Endodermal cell (in vitro differentiated cells): ENCODE measurements around the gene C5orf22. TPM values are rescaled to one million over a fixed set of nuclear protein-coding genes. Genes with fewer than 3 reads are reported as not detected.

Source experiments
- DNase-seq: peaks from one replicate; pipeline ENCODE4 v3.0.0-alpha.2; 2017
- H3K27ac ChIP-seq: 2 replicates; pipeline ENCODE4 v1.5.1; 2013; ENCODE audit warnings: mild to moderate bottlenecking, low read depth, low read length, moderate library complexity
- H3K27me3 ChIP-seq: 2 replicates; pipeline ENCODE4 v1.6.1; 2013; ENCODE audit warnings: mild to moderate bottlenecking, low read length, moderate library complexity; ENCODE audit not compliant: insufficient read depth, control insufficient read depth, poor library complexity, severe bottlenecking
- H3K36me3 ChIP-seq: 2 replicates; pipeline ENCODE4 v1.7.0; 2013; ENCODE audit warnings: mild to moderate bottlenecking, low read length, moderate library complexity; ENCODE audit not compliant: control insufficient read depth, insufficient read depth
- H3K4me1 ChIP-seq: one replicate; pipeline ENCODE4 v1.7.0; 2013; ENCODE audit warnings: low read length; ENCODE audit not compliant: control insufficient read depth, insufficient read depth
- H3K4me3 ChIP-seq: 2 replicates; pipeline ENCODE4 v1.5.1; 2013; ENCODE audit warnings: mild to moderate bottlenecking, low read length, moderate library complexity
- H3K9ac ChIP-seq: 2 replicates; pipeline ENCODE4 v1.6.1; 2013; ENCODE audit warnings: mild to moderate bottlenecking, low read length, moderate library complexity; ENCODE audit not compliant: poor library complexity, severe bottlenecking; ENCODE audit errors: extremely low read depth
- H3K9me3 ChIP-seq: 2 replicates; pipeline ENCODE4 v1.6.1; 2013; ENCODE audit warnings: mild to moderate bottlenecking, low read length, moderate library complexity; ENCODE audit not compliant: control insufficient read depth
- H3K27ac Mint-ChIP-seq: 2 replicates; pipeline ENCODE4 v1.8.0; 2020; ENCODE audit warnings: mixed read lengths
- H3K27me3 Mint-ChIP-seq: 2 replicates; pipeline ENCODE4 v1.8.0; 2021; ENCODE audit warnings: mild to moderate bottlenecking, mixed read lengths; ENCODE audit not compliant: insufficient read depth
- H3K36me3 Mint-ChIP-seq: 2 replicates; pipeline ENCODE4 v1.8.0; 2020; ENCODE audit warnings: low read depth, mixed read lengths
- H3K4me1 Mint-ChIP-seq: 2 replicates; pipeline ENCODE4 v1.8.0; 2020; ENCODE audit warnings: mixed read lengths
- H3K4me3 Mint-ChIP-seq: 2 replicates; pipeline ENCODE4 v1.8.0; 2020; ENCODE audit warnings: mild to moderate bottlenecking, moderate library complexity, mixed read lengths
- H3K9me3 Mint-ChIP-seq: 2 replicates; pipeline ENCODE4 v1.8.0; 2020; ENCODE audit warnings: mild to moderate bottlenecking, mixed read lengths
- CTCF ChIP-seq: fragments of 200-600 bp; sonication (generic); conservative IDR thresholded peaks from 2 replicates; pipeline ENCODE4 v1.5.0; 2021; ENCODE audit warnings: antibody characterized with exemption, mild to moderate bottlenecking
- WGBS, 2 experiments: methylation state at CpG; one replicate each; pipeline versions ENCODE4 v1.1.5 to v1.1.7; 2013; ENCODE audit warnings: missing lambda C conversion rate in 2 of 2, mixed read lengths in 1 of 2; ENCODE audit not compliant: insufficient coverage in 1 of 2, insufficient read length in 1 of 2; 5-methylcytosine and 5-hydroxymethylcytosine counted together
- total RNA-seq, 2 donors: library from RNA; stranded (reverse); fragmentation: NEBNext Ultra II Directional in 1 of 2; extraction: Animal tissue kit (Norgen Biotek cat#: 25700) in 1 of 2; gene quantifications; 2 replicates in 1 of 2; 3 replicates in 1 of 2; pipeline ENCODE4 v1.2.1, GENCODE V29; 2021

The C5orf22 gene
- total RNA-seq, 2 donors from 2014 or later = 44.2 to 52.7 TPM

- Histone ChIP-seq H3K4me3 (no peak overlapping the region), H3K4me1 (no peaks in the 10 kb centered on the region), H3K36me3 (peaks cover 90% of the 10 kb centered on the region), H3K9me3 (no peaks in the 10 kb centered on the region), H3K9ac (no peak overlapping the region), H3K27ac (no peak overlapping the region), H3K27me3 (no peaks in the 10 kb centered on the region)
- Mint-ChIP-seq H3K4me3 (no peak overlapping the region), H3K27ac (no peak overlapping the region), H3K36me3 (peaks cover 59% of the 10 kb centered on the region), H3K27me3 (no peaks in the 10 kb centered on the region), H3K4me1 (no peaks in the 10 kb centered on the region), H3K9me3 (no peaks in the 10 kb centered on the region)
- TF ChIP-seq CTCF = no peak
- 84% methylated on average over 1 of the region's 1 CpG; no CpG with 5 or more reads in 1 of the 2 experiments for WGBS, 2 experiments
- no peak for DNase-seq
Measured at GRCh38 chr5:31516802-31517201, 15.3 kb upstream of the C5orf22 start.

DNA sequence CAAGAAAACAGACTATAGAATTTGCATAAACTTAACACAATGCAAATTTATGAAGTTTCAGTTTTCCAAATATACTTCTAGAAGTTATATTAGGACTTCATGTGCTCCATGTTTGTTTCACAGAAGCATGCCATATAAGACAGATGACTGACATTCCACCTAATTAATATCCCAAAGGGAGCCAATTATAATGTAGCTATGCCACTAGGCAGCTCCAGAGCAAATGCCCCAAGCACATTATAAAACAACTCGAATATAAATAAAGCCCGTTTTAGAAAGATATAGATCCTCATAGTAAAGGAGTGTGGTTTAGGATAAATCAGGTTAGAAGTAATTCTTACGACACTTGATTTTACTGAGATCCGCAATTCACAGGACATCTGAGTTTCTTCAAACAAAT is 9.1 kb upstream of the C5orf22 start:
- Mint-ChIP-seq H3K4me1 (peaks cover 4% of the 10 kb centered on the region), H3K36me3 (peaks cover 68% of the 10 kb centered on the region), H3K27me3 (no peaks in the 10 kb centered on the region), H3K4me3 (no peak overlapping the region), H3K9me3 (no peaks in the 10 kb centered on the region), H3K27ac (no peak overlapping the region)
- Histone ChIP-seq H3K9me3 (no peaks in the 10 kb centered on the region), H3K27me3 (no peaks in the 10 kb centered on the region), H3K4me3 (no peak overlapping the region), H3K9ac (no peak overlapping the region), H3K36me3 (peaks cover 84% of the 10 kb centered on the region), H3K27ac (no peak overlapping the region), H3K4me1 (no peaks in the 10 kb centered on the region)
- no peak for DNase-seq
- no peak for TF ChIP-seq CTCF
- WGBS, 2 experiments = 93% methylated on average over 4 of the region's 4 CpGs; no CpG with 5 or more reads in 1 of the 2 experiments

DNA sequence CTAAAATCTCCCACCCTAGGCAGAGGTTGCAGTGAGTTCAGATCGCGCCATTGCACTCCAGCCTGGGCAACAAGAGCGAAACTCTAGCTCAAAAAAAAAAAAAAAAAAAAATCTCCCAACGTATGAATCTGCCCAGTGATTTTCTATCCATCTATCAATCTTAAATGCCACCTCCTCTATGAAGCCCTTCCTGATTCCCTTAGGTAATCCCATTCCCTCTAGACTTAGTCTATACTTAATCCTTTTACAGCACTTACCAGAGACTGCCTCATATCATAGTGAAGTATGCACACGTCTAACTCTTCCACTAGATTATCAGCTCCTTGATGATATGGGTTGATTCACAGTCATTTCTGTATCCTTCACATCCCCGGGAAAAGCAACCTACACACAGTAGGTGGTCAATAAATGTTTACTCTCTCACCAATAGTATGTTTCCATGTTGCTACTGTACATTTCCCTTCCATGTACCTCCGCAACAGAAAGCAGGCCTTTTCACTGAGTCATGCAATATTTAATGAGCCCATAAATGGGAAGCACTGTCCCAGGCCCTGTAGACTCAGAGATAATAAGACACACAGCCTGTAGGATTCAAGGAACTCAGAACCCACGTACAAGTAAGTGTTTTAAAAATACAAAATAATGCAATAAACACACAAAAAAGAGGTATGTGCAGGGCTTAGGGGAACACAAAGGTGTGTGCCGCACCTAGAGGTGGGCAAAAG is 1.4 kb upstream of the C5orf22 start:
- H3K4me3 Mint-ChIP-seq = peak overlapping the region; percentile 99
- peak overlapping the region; percentile 87 for H3K9ac ChIP-seq

More for the DNA sequence above, 1.4 kb upstream of the C5orf22 start:
- H3K4me1 Mint-ChIP-seq = peaks cover 13% of the 10 kb centered on the region
- 53 to 83% methylated on average over 3 to 9 of the region's 9 CpGs for WGBS, 2 experiments
- H3K36me3 ChIP-seq = peaks cover 63% of the 10 kb centered on the region
- peak overlapping the region; percentile 99 for H3K4me3 ChIP-seq
- no peaks in the 10 kb centered on the region for H3K27me3 Mint-ChIP-seq
- no peak overlapping the region for H3K27ac ChIP-seq
- no peaks in the 10 kb centered on the region for H3K9me3 Mint-ChIP-seq
- DNase-seq = no peak
- peaks cover 7% of the 10 kb centered on the region for H3K4me1 ChIP-seq
- no peaks in the 10 kb centered on the region for H3K27me3 ChIP-seq
- H3K9me3 ChIP-seq = no peaks in the 10 kb centered on the region
- TF ChIP-seq CTCF = no peak
- H3K36me3 Mint-ChIP-seq = peaks cover 65% of the 10 kb centered on the region
- H3K27ac Mint-ChIP-seq = peak overlapping the region; percentile 54
